Breast epithelium (tissue), 3 donors: ENCODE measurements around the gene KCNE3.

Source experiments
- POLR2AphosphoS5 ChIP-seq, 3 donors: sonication (generic); formaldehyde crosslinking; IDR thresholded peaks; one replicate each; pipeline ENCODE4 v1.6.1; 2017; ENCODE audit warnings: antibody characterized with exemption in 3 of 3
- TF ChIP-seq, protein P1 (sequence below), 3 donors: fragments of 450-650 bp; IDR thresholded peaks; one replicate each; pipeline ENCODE4 v1.5.1; 2016 to 2017; ENCODE audit warnings: antibody characterized with exemption in 3 of 3, mild to moderate bottlenecking in 3 of 3, moderate library complexity in 3 of 3

DNA sequence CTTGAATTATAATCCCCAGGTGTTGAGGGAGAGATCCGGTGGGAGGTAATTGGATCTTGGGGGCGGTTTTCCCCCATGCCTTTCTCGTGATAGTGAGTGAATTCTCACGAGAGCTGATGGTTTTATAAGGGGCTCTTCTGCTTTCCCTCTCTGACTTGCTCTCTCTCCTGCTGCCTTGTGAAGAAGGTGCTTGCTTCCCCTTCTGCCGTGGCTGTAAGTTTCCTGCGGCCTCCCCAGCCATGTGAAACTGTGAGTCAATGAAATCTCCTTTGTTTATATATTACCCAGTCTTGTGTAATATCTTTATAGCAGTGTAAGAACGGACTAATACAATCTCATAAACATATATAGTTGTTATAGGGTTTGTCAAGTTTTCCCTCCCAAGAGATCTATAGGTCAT is 32.8 kb downstream of the KCNE3 start:
- TF ChIP-seq POLR2AphosphoS5 (IDR thresholded peaks at IDR 0.05) = no peak
- TF ChIP-seq, protein P1, sequence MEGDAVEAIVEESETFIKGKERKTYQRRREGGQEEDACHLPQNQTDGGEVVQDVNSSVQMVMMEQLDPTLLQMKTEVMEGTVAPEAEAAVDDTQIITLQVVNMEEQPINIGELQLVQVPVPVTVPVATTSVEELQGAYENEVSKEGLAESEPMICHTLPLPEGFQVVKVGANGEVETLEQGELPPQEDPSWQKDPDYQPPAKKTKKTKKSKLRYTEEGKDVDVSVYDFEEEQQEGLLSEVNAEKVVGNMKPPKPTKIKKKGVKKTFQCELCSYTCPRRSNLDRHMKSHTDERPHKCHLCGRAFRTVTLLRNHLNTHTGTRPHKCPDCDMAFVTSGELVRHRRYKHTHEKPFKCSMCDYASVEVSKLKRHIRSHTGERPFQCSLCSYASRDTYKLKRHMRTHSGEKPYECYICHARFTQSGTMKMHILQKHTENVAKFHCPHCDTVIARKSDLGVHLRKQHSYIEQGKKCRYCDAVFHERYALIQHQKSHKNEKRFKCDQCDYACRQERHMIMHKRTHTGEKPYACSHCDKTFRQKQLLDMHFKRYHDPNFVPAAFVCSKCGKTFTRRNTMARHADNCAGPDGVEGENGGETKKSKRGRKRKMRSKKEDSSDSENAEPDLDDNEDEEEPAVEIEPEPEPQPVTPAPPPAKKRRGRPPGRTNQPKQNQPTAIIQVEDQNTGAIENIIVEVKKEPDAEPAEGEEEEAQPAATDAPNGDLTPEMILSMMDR (IDR thresholded peaks at IDR 0.05) = no peak
